ENCODE results near the gene HASPIN.

DNA sequence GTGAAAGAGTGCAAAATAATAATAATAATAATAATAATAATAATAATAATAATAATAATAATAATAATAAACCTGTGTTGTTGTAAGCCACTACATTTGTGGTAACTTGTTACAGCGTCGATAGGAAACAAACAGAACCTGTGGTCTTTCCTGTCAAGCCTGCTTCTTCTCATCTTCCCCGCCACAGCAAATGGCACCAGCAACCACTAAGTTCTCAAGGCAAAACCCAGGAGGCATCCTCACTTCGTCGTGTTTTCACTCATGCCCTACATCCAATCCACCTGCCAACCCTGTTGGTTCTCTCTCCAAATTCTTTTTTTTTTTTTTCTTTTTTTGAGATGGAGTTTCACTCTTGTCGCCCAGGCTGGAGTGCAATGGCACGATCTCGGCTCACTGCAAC, 43.1 kb downstream of the HASPIN start:
- TF ChIP-seq, protein P1, sequence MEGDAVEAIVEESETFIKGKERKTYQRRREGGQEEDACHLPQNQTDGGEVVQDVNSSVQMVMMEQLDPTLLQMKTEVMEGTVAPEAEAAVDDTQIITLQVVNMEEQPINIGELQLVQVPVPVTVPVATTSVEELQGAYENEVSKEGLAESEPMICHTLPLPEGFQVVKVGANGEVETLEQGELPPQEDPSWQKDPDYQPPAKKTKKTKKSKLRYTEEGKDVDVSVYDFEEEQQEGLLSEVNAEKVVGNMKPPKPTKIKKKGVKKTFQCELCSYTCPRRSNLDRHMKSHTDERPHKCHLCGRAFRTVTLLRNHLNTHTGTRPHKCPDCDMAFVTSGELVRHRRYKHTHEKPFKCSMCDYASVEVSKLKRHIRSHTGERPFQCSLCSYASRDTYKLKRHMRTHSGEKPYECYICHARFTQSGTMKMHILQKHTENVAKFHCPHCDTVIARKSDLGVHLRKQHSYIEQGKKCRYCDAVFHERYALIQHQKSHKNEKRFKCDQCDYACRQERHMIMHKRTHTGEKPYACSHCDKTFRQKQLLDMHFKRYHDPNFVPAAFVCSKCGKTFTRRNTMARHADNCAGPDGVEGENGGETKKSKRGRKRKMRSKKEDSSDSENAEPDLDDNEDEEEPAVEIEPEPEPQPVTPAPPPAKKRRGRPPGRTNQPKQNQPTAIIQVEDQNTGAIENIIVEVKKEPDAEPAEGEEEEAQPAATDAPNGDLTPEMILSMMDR (IDR thresholded peaks at IDR 0.05) = no peak
- TF ChIP-seq EZH2 (IDR thresholded peaks at IDR 0.05) = no peak

Measured in neural progenitor cell (in vitro differentiated cells).